T-helper 1 cell treated with Interleukin-12 subunit alpha and Interleukin-12 subunit beta and Interleukin-4 antibody, amounts not matched to agents 30 μg/mL and 1 μg/mL, for 36 hours (primary cell): ENCODE data around the gene PNPLA1.

Experiments used
- H3K27ac Mint-ChIP-seq: one replicate; pipeline ENCODE4 v1.8.0; 2021; ENCODE audit warnings: mild to moderate bottlenecking, mixed read lengths
- H3K27me3 Mint-ChIP-seq: one replicate; pipeline ENCODE4 v1.8.0; 2021; ENCODE audit warnings: low read depth, mixed read lengths
- H3K36me3 Mint-ChIP-seq: one replicate; pipeline ENCODE4 v1.8.0; 2021; ENCODE audit warnings: low read depth, mixed read lengths
- H3K4me1 Mint-ChIP-seq: one replicate; pipeline ENCODE4 v1.8.0; 2021; ENCODE audit warnings: low read depth, mixed read lengths
- H3K4me3 Mint-ChIP-seq: one replicate; pipeline ENCODE4 v1.8.0; 2021; ENCODE audit warnings: mild to moderate bottlenecking, moderate library complexity, mixed read lengths
- H3K9me3 Mint-ChIP-seq: one replicate; pipeline ENCODE4 v1.8.0; 2021; ENCODE audit warnings: mixed read lengths

PNPLA1 gene

GRCh38 chr6:36353411-36353915 is 83.6 kb downstream of the PNPLA1 start:
- Mint-ChIP-seq H3K36me3 (no peaks in the 10 kb centered on the region), H3K4me1 (peaks cover 15% of the 10 kb centered on the region), H3K4me3 (no peak overlapping the region), H3K27me3 (peaks cover 60% of the 10 kb centered on the region), H3K27ac (no peak overlapping the region), H3K9me3 (peaks cover 9% of the 10 kb centered on the region)

DNA sequence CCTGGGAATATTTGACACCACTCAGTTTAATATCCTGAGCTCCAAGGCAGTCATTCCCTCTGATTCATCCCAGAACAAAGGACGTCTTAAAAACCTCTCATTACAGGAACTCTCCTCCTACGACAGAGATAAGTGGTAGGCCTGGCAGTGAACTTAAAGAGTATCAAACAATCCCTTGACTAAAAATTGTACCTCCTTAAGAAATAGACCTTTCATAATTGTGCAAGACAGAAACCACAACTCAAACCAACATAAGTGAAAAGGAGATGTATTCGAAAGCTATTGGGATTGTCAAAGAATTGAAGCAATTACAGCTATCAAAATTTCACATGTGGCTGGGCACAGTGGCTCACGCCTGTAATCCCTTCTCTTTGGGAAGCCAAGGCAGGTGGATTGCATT is 86.0 kb downstream of the PNPLA1 start:
- no peak overlapping the region for H3K27ac Mint-ChIP-seq
- H3K27me3 Mint-ChIP-seq, result peaks cover 50% of the 10 kb centered on the region
- peaks cover 24% of the 10 kb centered on the region for H3K4me1 Mint-ChIP-seq
- no peaks in the 10 kb centered on the region for H3K36me3 Mint-ChIP-seq
- H3K9me3 Mint-ChIP-seq, result peaks cover 9% of the 10 kb centered on the region
- no peak overlapping the region for H3K4me3 Mint-ChIP-seq

DNA sequence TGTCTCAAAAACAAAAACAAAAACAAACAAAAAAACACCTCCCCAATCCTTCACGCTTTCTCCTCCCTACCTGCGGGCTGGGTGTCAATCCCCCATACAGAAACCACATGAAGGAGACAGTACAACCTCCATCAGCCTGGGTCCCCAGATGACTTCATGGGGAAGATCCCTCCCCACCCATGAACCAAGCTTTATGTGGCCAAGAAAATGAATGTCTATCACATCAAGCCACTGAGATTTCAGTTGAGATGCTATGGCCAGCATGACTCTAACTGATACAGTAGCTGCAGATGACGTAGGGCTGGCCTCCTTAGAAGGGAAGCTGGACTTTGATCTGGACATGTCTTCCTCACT is 88.0 kb downstream of the PNPLA1 start:
- Mint-ChIP-seq H3K4me1 (peaks cover 24% of the 10 kb centered on the region), H3K36me3 (peaks cover 2% of the 10 kb centered on the region), H3K27me3 (peaks cover 45% of the 10 kb centered on the region), H3K27ac (peak overlapping the region; percentile 68), H3K9me3 (peaks cover 4% of the 10 kb centered on the region), H3K4me3 (no peak overlapping the region)
